GM23338 (cell line): ENCODE measurements around the gene ZFR.
"Not testable (repeated sequence)": the region's sequence is repeated elsewhere in the genome, so short reads cannot be mapped to it uniquely, and the experiment has no call there.

Experiments used
- CTCF ChIP-seq, 2 experiments: fragments of 200-600 bp in 1 of 2; sonication (generic) in 1 of 2; conservative IDR thresholded peaks; 2 replicates each; pipeline versions ENCODE4 v1.5.1 to v1.6.1; 2016 to 2017; ENCODE audit warnings: antibody characterized with exemption in 2 of 2, low read depth in 2 of 2, mild to moderate bottlenecking in 2 of 2, moderate library complexity in 1 of 2
- JUNB ChIP-seq: IDR thresholded peaks from one replicate; pipeline ENCODE4 v1.6.1; 2016; ENCODE audit warnings: antibody characterized with exemption; ENCODE audit not compliant: unreplicated experiment
- REST ChIP-seq: IDR thresholded peaks from one replicate; pipeline ENCODE4 v1.6.1; 2018; ENCODE audit warnings: antibody characterized with exemption; ENCODE audit not compliant: unreplicated experiment

- TF ChIP-seq CTCF (conservative IDR thresholded peaks at IDR 0.05; ENCODE audit: low read depth in 2 of 2); JUNB; REST: not testable (repeated sequence)
Measured at GRCh38 chr5:32430825-32431224, 13.7 kb downstream of the ZFR start.
